Activated naive CD4-positive, alpha-beta T cell treated with anti-CD3 and anti-CD28 coated beads for 36 hours (primary cell): ENCODE data around the gene BLM. TPM values are rescaled to one million over a fixed set of nuclear protein-coding genes. Genes with fewer than 3 reads are reported as not detected.

Source experiments
- CTCF ChIA-PET: fragments of 350-600 bp; sonication (Branson Sonifier 250); formaldehyde crosslinking; loops from one replicate; lab custom pipeline; 2021; ENCODE audit warnings: antibody characterized with exemption; lab: Charles Lee
- DNase-seq: peaks from one replicate; pipeline ENCODE4 v3.0.0-alpha.2; 2020
- H3K27ac Mint-ChIP-seq: one replicate; pipeline ENCODE4 v1.8.0; 2021; ENCODE audit warnings: mild to moderate bottlenecking, mixed read lengths
- H3K27me3 Mint-ChIP-seq: one replicate; pipeline ENCODE4 v1.8.0; 2021; ENCODE audit warnings: low read depth, mixed read lengths
- H3K36me3 Mint-ChIP-seq: one replicate; pipeline ENCODE4 v1.8.0; 2021; ENCODE audit warnings: low read depth, mixed read lengths
- H3K4me1 Mint-ChIP-seq: one replicate; pipeline ENCODE4 v1.8.0; 2021; ENCODE audit warnings: low read depth, mixed read lengths
- H3K4me3 Mint-ChIP-seq: one replicate; pipeline ENCODE4 v1.8.0; 2021; ENCODE audit warnings: mild to moderate bottlenecking, moderate library complexity, mixed read lengths
- H3K9me3 Mint-ChIP-seq: one replicate; pipeline ENCODE4 v1.8.0; 2021; ENCODE audit warnings: mixed read lengths
- intact Hi-C: fragments of 100-400 bp; cut with micrococcal nuclease; formaldehyde crosslinking; loops from one replicate; pipeline ENCODE4 v1.15.1; 2023
- total RNA-seq, 2 experiments: library from RNA; stranded (reverse); gene quantifications; one replicate each; pipeline ENCODE4 v1.2.3, GENCODE V29; 2021

BLM gene
- total RNA-seq, 2 experiments from 2014 or later = 62.9 to 70.4 TPM

DNA sequence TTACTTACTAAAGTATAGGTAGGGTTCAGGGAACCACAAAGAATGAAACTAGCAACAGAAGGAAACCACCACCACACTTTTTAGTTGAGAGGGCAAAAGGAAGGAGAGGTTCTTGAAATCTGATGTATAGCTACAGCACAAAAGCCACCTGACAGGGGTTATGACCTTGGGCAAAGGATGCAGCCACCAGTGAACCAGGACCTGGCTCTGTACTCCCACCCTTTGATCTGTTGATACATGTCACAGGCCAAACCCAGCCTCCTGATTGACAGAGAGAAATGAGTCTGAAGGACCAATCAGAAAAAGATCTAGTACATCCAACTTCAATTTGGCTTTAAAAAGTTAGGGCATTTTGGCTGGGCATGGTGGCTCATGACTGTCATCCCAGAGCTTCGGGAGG, 20.0 kb upstream of the BLM start:
- DNase-seq = peak; percentile 38
- intact Hi-C loops = no loop called here
- Mint-ChIP-seq H3K4me1 (peaks cover 5% of the 10 kb centered on the region), H3K36me3 (no peaks in the 10 kb centered on the region), H3K9me3 (no peaks in the 10 kb centered on the region), H3K27me3 (no peaks in the 10 kb centered on the region), H3K27ac (no peak overlapping the region), H3K4me3 (no peak overlapping the region)
- CTCF ChIA-PET = interaction anchor here (0.9 kb wide), 1 partner anchor 49 kb away, joined by 3 read pairs; no protein-coding TSS in a partner anchor

DNA sequence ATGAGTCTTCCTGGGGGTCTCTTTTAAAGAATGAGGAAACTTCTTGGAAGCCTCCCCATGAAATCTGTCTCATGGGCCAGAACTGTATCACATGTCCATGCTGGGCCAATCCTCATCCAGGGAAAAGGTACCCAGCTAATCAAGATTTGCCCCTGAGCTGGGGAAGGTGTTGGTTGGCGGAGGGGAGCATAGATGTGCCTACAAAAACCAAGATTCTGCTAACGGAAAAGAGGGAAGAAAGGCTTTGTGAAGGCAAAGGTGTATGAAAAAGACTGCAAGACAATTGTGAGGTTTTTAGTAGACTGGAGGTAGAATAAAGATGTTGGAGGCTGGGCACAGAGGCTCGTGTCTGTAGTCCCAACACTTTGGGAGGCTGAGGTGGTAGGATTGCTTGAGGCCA, 18.5 kb upstream of the BLM start:
- Mint-ChIP-seq H3K27ac (no peak overlapping the region), H3K36me3 (peaks cover 2% of the 10 kb centered on the region), H3K4me3 (no peak overlapping the region), H3K27me3 (no peaks in the 10 kb centered on the region), H3K4me1 (peaks cover 5% of the 10 kb centered on the region), H3K9me3 (peaks cover 5% of the 10 kb centered on the region)
- intact Hi-C loops = no loop called here
- CTCF ChIA-PET = interaction anchor here (0.8 to 1.0 kb wide), 2 partner anchors 51 to 379 kb away, joined by 3 read pairs; no protein-coding TSS in a partner anchor
- no peak for DNase-seq

DNA sequence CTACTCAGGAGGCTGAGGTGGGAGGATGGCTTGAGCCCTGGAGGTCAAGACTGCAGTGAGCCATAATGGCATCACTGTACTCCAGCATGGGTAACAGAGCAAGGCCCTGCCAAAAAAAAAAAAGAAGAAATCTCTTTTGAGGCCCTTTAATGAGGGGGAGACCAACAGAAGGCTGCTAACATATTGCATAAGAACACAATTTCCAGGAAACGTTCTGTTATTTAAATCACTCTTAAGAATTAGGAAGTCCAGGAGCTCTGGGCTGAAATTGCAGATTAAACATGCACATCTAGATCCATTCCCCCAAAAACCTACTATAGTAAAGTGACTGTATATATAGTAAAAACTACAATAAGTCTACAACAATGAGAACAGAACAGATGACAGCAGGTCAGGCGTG, 16.1 kb upstream of the BLM start:
- CTCF ChIA-PET = interaction anchor here (1.2 to 2.3 kb wide), 2 partner anchors 53 to 381 kb away, joined by 5 to 6 read pairs; no protein-coding TSS in a partner anchor
- Mint-ChIP-seq H3K27me3 (no peaks in the 10 kb centered on the region), H3K36me3 (peaks cover 2% of the 10 kb centered on the region), H3K4me3 (no peak overlapping the region), H3K27ac (no peak overlapping the region), H3K9me3 (peaks cover 5% of the 10 kb centered on the region), H3K4me1 (peaks cover 5% of the 10 kb centered on the region)
- intact Hi-C loops = no loop called here
- no peak for DNase-seq

DNA sequence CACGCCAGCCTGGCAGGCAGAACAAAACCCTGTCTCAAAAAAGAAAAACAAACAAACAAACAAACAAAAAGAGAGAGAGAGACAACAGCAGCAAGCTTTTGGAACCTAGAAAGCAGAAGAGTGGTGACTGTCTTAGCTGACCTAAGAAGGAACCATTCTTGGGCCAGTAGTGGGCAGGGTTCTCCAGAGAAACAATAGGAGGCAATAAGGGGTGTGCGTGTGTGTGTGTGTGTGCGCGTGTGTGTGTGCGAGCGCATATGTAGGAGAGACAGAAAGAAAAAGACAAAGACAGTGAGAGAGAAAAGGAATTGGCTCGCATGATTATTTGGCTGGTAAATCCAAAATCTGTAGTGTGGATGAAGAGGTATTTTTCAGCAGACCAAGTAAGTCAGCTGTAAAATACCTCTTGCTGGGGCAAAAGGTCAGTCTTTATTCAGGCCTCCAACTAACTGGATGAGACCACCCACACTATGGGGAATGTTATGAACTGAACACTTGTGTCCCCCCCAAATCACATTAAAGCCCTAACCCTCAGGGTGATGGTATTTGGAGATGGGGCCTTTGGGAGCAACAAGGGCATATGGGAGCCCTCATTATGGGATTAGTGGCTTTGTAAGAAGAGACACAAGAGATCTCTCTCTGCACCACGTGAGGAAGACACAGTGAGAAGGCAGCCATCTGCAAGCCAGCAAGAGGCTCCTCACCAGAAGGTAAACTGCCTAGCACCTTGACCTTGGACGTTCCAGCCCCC, 15.1 kb upstream of the BLM start:
- intact Hi-C loops = no loop called here
- Mint-ChIP-seq H3K4me1 (peaks cover 3% of the 10 kb centered on the region), H3K27me3 (no peaks in the 10 kb centered on the region), H3K4me3 (no peak overlapping the region), H3K9me3 (peaks cover 5% of the 10 kb centered on the region), H3K36me3 (peaks cover 2% of the 10 kb centered on the region), H3K27ac (no peak overlapping the region)
- DNase-seq = peak; percentile 32
- CTCF ChIA-PET = interaction anchor here (0.6 to 2.3 kb wide), 5 partner anchors 8 to 382 kb away, joined by 3 to 6 read pairs (median 5); no protein-coding TSS in a partner anchor

DNA sequence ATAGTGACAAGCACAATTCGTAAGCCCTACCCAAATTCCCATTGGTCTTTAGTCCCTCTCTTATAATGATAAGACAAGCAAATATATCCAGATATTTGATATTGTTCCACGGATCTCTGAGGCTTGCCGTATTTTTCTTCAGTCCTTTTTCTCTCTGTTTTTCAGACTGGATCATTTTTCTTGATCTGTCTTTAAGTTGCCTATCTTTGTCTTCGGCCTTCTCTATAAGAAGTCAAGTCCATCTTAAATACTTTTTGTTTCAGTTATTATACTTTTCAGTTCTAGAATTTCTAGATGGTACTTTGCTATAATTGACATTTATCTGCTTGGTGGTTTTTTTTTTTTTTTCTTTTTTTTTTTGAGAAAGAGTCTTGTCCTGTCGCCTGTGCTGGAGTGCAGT, 13.7 kb upstream of the BLM start:
- DNase-seq = no peak
- H3K27ac Mint-ChIP-seq = no peak overlapping the region

DNA sequence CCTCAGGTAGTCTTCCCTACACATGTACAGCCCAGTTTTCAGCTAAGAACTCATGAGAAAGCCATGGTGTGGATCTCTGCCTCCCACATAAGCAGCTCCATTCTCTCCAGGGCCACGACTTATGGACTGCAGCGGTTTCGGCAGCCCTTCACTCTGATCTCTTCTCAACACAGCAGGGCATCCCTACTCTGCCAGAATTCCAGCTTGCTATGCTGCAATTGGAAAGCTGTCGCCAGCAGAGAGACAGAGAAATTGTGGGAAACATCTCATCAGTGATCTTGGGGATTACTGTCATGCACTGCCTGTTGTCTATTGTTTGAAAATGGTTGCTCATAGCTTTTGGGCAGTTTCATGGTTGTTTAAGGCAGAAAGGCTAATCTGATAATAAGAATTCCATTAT, 11.9 kb upstream of the BLM start:
- H3K4me3 Mint-ChIP-seq = no peak overlapping the region
- CTCF ChIA-PET = interaction anchor here (0.6 to 1.3 kb wide), 4 partner anchors 15 to 221 kb away, joined by 3 to 4 read pairs (median 3); no protein-coding TSS in a partner anchor
- H3K27me3 Mint-ChIP-seq = no peaks in the 10 kb centered on the region
- H3K9me3 Mint-ChIP-seq = peaks cover 5% of the 10 kb centered on the region
- peaks cover 2% of the 10 kb centered on the region for H3K36me3 Mint-ChIP-seq
- DNase-seq = no peak
- intact Hi-C loops = no loop called here
- H3K4me1 Mint-ChIP-seq = no peaks in the 10 kb centered on the region
- no peak overlapping the region for H3K27ac Mint-ChIP-seq

More for the DNA sequence above, 13.7 kb upstream of the BLM start:
- CTCF ChIA-PET = no interaction called here
- Mint-ChIP-seq H3K27me3 (no peaks in the 10 kb centered on the region), H3K9me3 (peaks cover 5% of the 10 kb centered on the region), H3K4me1 (no peaks in the 10 kb centered on the region), H3K36me3 (peaks cover 2% of the 10 kb centered on the region), H3K4me3 (no peak overlapping the region)
- intact Hi-C loops = no loop called here

DNA sequence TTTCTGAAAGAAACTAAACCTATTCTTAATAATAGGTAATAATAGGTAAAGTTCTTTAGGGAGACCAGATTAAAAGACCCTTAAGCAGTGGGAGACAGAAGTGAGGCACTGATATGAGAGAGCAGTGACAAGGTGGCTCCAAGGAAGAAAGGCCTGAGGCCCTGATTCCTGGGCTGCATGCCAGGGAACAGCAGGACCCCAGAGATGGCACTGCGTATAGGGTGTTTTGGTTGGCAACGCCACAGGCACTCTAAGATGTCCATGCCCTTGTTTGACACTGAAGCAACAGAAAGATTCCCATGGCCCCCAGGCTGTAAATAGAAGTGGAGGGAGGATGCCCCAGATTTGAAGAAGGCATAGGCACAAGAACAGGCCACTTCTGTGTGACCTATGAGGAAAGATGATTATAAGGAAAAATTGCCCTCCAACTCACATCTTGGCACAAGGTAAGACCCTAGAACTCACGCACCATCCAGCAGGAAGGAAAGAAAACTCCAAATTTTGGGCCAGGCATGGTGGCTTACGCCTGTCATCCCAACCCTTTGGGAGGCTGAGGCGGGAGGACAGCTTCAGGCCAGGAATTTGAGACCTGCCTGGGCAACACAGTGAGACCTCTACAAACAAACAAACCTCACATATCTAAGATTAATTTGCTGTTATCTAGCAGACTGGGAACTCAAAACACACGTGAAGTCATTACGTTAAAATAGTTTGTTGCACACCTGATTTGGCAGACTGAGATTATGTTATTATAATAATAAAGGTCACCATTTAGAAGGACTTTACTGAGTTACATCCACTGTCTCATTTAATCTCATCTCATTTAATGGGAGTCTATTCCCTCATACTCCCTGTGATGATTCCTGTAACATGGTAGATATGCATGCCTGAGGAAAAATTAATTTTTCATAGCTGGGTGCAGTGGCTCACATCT, 10.5 kb upstream of the BLM start:
- Mint-ChIP-seq H3K4me1 (peaks cover 6% of the 10 kb centered on the region), H3K36me3 (peaks cover 2% of the 10 kb centered on the region), H3K4me3 (no peak overlapping the region), H3K27ac (no peak overlapping the region), H3K9me3 (peaks cover 5% of the 10 kb centered on the region), H3K27me3 (no peaks in the 10 kb centered on the region)
- CTCF ChIA-PET = no interaction called here
- DNase-seq = no peak
- intact Hi-C loops = no loop called here

DNA sequence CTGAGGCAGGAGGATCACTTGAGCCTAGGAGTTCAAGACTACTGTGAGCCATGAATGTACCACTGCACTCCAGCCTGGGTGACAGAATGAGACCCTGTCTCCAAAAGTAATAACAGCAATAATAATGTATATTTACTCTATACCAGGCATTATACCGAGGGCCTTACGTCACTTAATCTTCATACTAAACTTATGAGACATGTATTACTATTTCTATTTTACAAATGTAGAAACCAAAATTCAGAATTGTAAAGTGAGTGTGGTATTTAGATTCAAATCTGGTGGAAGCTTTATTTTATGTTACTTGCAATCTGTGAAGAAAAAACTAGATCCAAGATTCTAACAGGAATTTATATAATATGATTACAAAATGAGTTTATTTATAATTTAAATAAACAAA, 9.7 kb upstream of the BLM start:
- Mint-ChIP-seq H3K4me3 (no peak overlapping the region), H3K27ac (no peak overlapping the region), H3K36me3 (peaks cover under 1% of the 10 kb centered on the region), H3K27me3 (no peaks in the 10 kb centered on the region), H3K4me1 (peaks cover 9% of the 10 kb centered on the region), H3K9me3 (peaks cover 2% of the 10 kb centered on the region)
- intact Hi-C loops = no loop called here
- CTCF ChIA-PET = no interaction called here
- DNase-seq = no peak

DNA sequence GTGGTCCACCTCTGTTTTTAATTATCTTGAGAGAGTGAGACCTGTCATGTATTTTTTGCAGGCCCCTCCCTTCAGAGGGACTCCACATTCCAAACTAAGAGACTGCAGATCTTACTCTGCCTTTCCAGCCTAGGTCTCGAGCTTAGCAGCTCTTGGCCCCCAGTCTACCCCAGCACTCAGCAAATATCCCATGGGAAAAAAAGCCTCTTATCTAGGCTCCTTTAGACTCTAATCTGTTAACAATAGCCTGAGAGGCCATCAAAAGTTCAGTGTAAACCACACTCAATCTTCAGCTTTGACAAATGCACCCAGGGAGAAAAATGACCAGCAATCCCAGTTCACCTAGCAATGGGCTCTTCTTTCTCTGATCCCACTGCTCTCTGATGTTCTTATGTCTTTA, 8.6 kb upstream of the BLM start:
- peaks cover 9% of the 10 kb centered on the region for H3K4me1 Mint-ChIP-seq
- no peaks in the 10 kb centered on the region for H3K27me3 Mint-ChIP-seq
- peaks cover 3% of the 10 kb centered on the region for H3K36me3 Mint-ChIP-seq
- H3K27ac Mint-ChIP-seq = no peak overlapping the region
- intact Hi-C loops = no loop called here
- no peak overlapping the region for H3K4me3 Mint-ChIP-seq
- DNase-seq = no peak
- CTCF ChIA-PET = interaction anchor here (0.8 kb wide), 1 partner anchor 15 kb away, joined by 4 read pairs; no protein-coding TSS in a partner anchor
- H3K9me3 Mint-ChIP-seq = no peaks in the 10 kb centered on the region

DNA sequence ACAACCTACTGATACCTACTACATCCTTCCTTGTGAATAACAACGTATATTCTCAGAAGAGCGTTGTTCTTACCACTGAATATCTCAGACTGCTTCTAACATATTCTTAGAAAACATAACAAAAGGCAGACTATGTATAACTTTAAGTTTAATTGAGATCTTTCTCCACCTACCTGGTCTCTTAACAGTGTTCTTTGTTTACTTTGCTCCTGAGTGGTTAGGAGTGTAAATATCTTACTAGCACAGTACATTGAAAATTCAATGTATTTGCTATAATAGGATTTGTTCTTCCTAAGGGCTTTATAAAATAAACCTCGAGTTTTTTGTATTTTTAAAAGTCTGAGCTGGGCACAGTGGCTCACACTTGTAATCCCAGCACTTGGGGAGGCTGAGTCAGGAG, 7.9 kb upstream of the BLM start:
- H3K4me1 Mint-ChIP-seq = peaks cover 9% of the 10 kb centered on the region
- CTCF ChIA-PET = interaction anchor here (1.1 kb wide), 1 partner anchor 61 kb away, joined by 4 read pairs; no protein-coding TSS in a partner anchor
- peaks cover 3% of the 10 kb centered on the region for H3K36me3 Mint-ChIP-seq
- intact Hi-C loops = loop anchor here (1.0 kb wide), 1 partner anchor 29 kb away; no protein-coding TSS in a partner anchor
- no peak for DNase-seq
- no peaks in the 10 kb centered on the region for H3K9me3 Mint-ChIP-seq
- no peak overlapping the region for H3K4me3 Mint-ChIP-seq
- no peaks in the 10 kb centered on the region for H3K27me3 Mint-ChIP-seq
- H3K27ac Mint-ChIP-seq = no peak overlapping the region

DNA sequence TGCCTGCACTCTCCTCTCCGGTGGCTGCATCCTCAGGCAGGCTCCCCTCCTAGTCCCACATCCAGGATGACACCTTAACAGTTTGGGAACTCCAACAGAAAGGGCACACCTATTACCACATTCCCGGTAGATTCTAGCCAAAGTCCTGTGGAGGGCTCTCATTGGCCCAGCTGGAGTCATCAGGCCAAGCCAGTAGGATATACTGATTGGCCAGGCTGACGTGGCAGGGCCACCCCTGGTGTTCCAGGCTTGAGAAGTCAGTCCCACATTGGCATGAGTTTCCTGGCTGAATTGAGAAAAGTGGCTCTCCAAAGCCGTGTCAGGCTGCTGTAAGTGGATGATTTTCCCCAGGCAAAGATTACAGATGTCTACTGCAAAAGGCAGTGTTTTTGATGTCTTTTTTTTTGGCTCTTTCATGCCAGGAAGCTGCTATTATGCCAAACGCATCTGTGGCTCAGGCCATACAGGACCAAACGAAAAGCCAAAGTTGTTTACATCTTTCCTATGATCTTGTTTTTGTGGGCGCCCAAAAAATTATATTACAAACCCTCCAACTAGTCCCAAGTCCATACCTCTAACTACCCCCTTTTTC, 6.6 kb upstream of the BLM start:
- Mint-ChIP-seq H3K4me1 (peaks cover 9% of the 10 kb centered on the region), H3K36me3 (peaks cover 3% of the 10 kb centered on the region), H3K4me3 (no peak overlapping the region), H3K27ac (no peak overlapping the region), H3K27me3 (no peaks in the 10 kb centered on the region), H3K9me3 (no peaks in the 10 kb centered on the region)
- intact Hi-C loops = no loop called here
- no peak for DNase-seq
- CTCF ChIA-PET = interaction anchor here (0.6 to 1.1 kb wide), 4 partner anchors 9 to 390 kb away, joined by 3 to 4 read pairs (median 4); partner anchors contain the start of gene UNC45A

DNA sequence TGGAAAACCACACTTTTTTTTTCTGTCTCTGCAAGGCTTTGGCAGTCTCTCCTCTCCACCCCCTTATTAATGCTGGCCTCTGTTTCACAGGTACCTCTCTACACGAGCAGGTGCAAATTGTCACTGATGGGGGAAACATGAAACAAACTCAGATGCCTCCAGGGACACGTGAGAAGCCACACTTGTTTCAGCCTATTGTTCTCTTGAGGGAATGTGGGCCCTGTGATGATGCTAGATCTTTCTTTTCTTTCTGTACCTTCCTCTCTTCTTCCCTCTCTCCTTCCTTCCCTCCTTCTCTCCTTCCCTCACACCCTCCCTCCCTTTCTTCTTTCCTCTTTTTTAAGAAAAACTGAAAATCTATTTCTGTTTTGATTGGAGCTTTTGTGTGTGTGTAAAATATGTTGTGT, 5.7 kb upstream of the BLM start:
- DNase-seq = no peak
- Mint-ChIP-seq H3K36me3 (peaks cover 3% of the 10 kb centered on the region), H3K4me3 (no peak overlapping the region), H3K4me1 (peaks cover 17% of the 10 kb centered on the region), H3K9me3 (no peaks in the 10 kb centered on the region), H3K27me3 (no peaks in the 10 kb centered on the region), H3K27ac (no peak overlapping the region)
- intact Hi-C loops = no loop called here
- CTCF ChIA-PET = no interaction called here
